OCI-LY1 (cell line): ENCODE results near the gene VWA8.

Source experiments
- H2AFZ ChIP-seq: fragments of 200-600 bp; sonication (generic), shearing (Covaris generic); 2 replicates; pipeline ENCODE4 v1.6.0; 2014; ENCODE audit warnings: antibody characterized with exemption, mild to moderate bottlenecking, low read length
- H3F3A ChIP-seq: fragments of 200-600 bp; sonication (generic), shearing (Covaris generic); 2 replicates; pipeline ENCODE4 v1.6.0; 2014; ENCODE audit warnings: mild to moderate bottlenecking, antibody characterized with exemption, low read length, moderate library complexity; ENCODE audit not compliant: insufficient read depth
- H3K27ac ChIP-seq: fragments of 200-600 bp; sonication (generic); 2 replicates; pipeline ENCODE4 v1.5.1; 2014; ENCODE audit warnings: low read length, mixed run types, mild to moderate bottlenecking, low read depth; ENCODE audit not compliant: poor library complexity, severe bottlenecking
- H3K27me3 ChIP-seq: fragments of 200-600 bp; sonication (generic); 2 replicates; pipeline ENCODE4 v1.6.0; 2014; ENCODE audit warnings: antibody characterized with exemption, mild to moderate bottlenecking, low read length, moderate library complexity; ENCODE audit not compliant: insufficient read depth
- H3K36me3 ChIP-seq: fragments of 200-600 bp; sonication (generic); 2 replicates; pipeline ENCODE4 v1.6.1; 2014; ENCODE audit warnings: mild to moderate bottlenecking, antibody characterized with exemption, low read length, moderate library complexity, mixed read lengths; ENCODE audit not compliant: insufficient read depth
- H3K4me1 ChIP-seq: fragments of 200-600 bp; sonication (generic); 2 replicates; pipeline ENCODE4 v1.5.1; 2014; ENCODE audit warnings: mild to moderate bottlenecking, low read length, moderate library complexity; ENCODE audit not compliant: insufficient read depth, severe bottlenecking
- H3K4me2 ChIP-seq: fragments of 200-600 bp; sonication (generic), shearing (Covaris generic); 2 replicates; pipeline ENCODE4 v1.6.1; 2014; ENCODE audit warnings: low read length
- H3K4me3 ChIP-seq: fragments of 200-600 bp; sonication (generic); 2 replicates; pipeline ENCODE4 v1.5.1; 2014; ENCODE audit warnings: low read length, low read depth, mild to moderate bottlenecking, mixed read lengths; ENCODE audit not compliant: poor library complexity, severe bottlenecking
- H3K79me2 ChIP-seq: fragments of 200-600 bp; shearing (Covaris generic); 2 replicates; pipeline ENCODE4 v1.6.1; 2016; ENCODE audit warnings: mixed run types, low read length, mixed read lengths; ENCODE audit not compliant: insufficient read depth
- H3K9ac ChIP-seq: fragments of 200-600 bp; sonication (generic), shearing (Covaris generic); 2 replicates; pipeline ENCODE4 v1.6.1; 2014; ENCODE audit warnings: mild to moderate bottlenecking, low read length, mixed read lengths
- H3K9me2 ChIP-seq: fragments of 200-600 bp; sonication (generic), shearing (Covaris generic); 2 replicates; pipeline ENCODE4 v1.6.1; 2014; ENCODE audit warnings: low read depth, mild to moderate bottlenecking, low read length, mixed read lengths
- H3K9me3 ChIP-seq: fragments of 200-600 bp; shearing (Covaris generic); 2 replicates; pipeline ENCODE4 v1.6.1; 2014; ENCODE audit warnings: low read length, mixed read lengths
- H4K20me1 ChIP-seq: fragments of 200-600 bp; sonication (generic), shearing (Covaris generic); 2 replicates; pipeline ENCODE4 v1.6.0; 2016; ENCODE audit warnings: mild to moderate bottlenecking, low read length; ENCODE audit not compliant: insufficient read depth
- EZH2 ChIP-seq: fragments of 200-600 bp; sonication (generic), shearing (Covaris generic); IDR thresholded peaks from 2 replicates; pipeline ENCODE4 v1.8.0; 2017; ENCODE audit warnings: borderline replicate concordance, mixed run types, mild to moderate bottlenecking, antibody characterized with exemption, low read length, moderate library complexity, mixed read lengths
- TF ChIP-seq, protein P1 (sequence below): fragments of 200-600 bp; sonication (generic), shearing (Covaris generic); IDR thresholded peaks from 2 replicates; pipeline ENCODE4 v1.5.1; 2017; ENCODE audit warnings: mild to moderate bottlenecking, antibody characterized with exemption, low read length, moderate library complexity, mixed read lengths

VWA8 gene

DNA sequence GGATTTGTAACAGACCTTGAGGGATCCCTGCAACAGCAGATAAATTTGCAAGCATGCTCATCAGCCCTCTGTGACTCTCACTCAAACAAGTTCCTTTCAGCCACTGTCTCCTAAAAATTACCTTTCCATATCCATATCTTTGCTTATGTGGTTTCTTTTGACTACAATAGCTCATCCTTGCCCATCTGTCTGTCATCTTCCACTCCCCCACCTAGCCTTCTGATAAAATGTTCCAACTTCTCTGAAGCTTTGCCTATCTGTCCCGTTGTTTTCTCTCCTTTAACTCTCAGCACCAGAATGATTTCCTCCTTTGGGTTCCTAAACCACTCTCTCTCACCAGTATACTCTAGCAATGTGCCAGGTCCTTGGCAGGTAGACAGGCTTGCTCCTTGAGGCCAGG lies 194.5 kb downstream of the VWA8 start:
- H3K36me3 ChIP-seq, result peaks cover 8% of the 10 kb centered on the region; the same call in 1 of the 2 replicates
- H3K4me2 ChIP-seq, result no peak overlapping the region
- H3K27me3 ChIP-seq, result no peaks in the 10 kb centered on the region
- no peaks in the 10 kb centered on the region for H3K9me2 ChIP-seq
- no peak overlapping the region for H3K27ac ChIP-seq
- no peaks in the 10 kb centered on the region for H3K4me1 ChIP-seq
- no peak overlapping the region for H3K9ac ChIP-seq
- no peak overlapping the region for H2AFZ ChIP-seq
- H3K79me2 ChIP-seq, result no peaks in the 10 kb centered on the region
- no peaks in the 10 kb centered on the region for H4K20me1 ChIP-seq
- no peaks in the 10 kb centered on the region for H3F3A ChIP-seq
- no peaks in the 10 kb centered on the region for H3K9me3 ChIP-seq
- no peak overlapping the region for H3K4me3 ChIP-seq
- TF ChIP-seq, protein P1, sequence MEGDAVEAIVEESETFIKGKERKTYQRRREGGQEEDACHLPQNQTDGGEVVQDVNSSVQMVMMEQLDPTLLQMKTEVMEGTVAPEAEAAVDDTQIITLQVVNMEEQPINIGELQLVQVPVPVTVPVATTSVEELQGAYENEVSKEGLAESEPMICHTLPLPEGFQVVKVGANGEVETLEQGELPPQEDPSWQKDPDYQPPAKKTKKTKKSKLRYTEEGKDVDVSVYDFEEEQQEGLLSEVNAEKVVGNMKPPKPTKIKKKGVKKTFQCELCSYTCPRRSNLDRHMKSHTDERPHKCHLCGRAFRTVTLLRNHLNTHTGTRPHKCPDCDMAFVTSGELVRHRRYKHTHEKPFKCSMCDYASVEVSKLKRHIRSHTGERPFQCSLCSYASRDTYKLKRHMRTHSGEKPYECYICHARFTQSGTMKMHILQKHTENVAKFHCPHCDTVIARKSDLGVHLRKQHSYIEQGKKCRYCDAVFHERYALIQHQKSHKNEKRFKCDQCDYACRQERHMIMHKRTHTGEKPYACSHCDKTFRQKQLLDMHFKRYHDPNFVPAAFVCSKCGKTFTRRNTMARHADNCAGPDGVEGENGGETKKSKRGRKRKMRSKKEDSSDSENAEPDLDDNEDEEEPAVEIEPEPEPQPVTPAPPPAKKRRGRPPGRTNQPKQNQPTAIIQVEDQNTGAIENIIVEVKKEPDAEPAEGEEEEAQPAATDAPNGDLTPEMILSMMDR, result no peak
- no peak for TF ChIP-seq EZH2

DNA sequence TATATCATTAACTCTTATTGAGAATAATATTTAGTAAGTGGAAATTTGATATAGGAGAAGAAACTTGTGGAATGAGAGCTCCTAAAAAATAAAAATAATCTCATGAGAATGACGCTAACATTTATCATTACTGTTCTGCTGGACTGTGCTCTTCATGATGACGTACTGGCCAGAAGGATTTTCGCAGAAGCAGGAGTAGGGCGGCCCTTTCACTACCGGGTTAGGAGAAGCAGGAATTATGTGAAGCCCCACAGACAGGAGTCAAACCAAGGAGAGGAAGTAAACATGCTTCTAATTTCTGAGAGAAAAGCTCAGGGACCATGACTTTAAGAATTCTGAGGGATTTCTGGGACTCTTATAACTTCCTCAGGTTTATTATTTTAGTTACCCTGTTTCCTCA lies 195.1 kb downstream of the VWA8 start:
- Histone ChIP-seq H3K4me2 (no peak overlapping the region), H3F3A (no peaks in the 10 kb centered on the region), H2AFZ (no peak overlapping the region), H3K9ac (no peak overlapping the region), H3K27ac (no peak overlapping the region), H3K36me3 (peaks cover 10% of the 10 kb centered on the region; the same call in 1 of the 2 replicates), H3K4me3 (no peak overlapping the region), H3K27me3 (no peaks in the 10 kb centered on the region), H3K9me2 (no peaks in the 10 kb centered on the region), H3K9me3 (no peaks in the 10 kb centered on the region), H4K20me1 (no peaks in the 10 kb centered on the region), H3K4me1 (no peaks in the 10 kb centered on the region), H3K79me2 (no peaks in the 10 kb centered on the region)
- TF ChIP-seq, protein P1, result no peak
- TF ChIP-seq EZH2, result no peak

DNA sequence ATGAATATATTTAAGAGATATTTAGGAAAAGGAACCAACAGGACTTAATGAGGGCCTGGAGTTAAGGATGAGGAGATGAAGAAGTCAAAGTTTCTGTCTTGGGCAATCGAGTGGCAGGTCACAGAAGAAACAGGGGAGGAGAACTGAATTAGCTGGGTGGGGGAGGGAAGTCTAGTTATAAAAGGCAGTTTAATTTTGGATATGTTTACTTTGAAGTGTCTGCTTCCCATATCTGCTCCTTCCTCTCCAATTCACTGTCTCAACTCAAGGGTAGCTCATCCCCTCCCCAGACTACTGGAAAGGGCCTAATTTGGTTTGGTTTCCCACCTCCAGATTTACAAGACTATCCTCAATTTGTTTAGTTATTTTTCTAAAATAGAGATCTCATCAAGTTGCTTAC lies 195.9 kb downstream of the VWA8 start:
- H3K9me2 ChIP-seq, result no peaks in the 10 kb centered on the region
- no peaks in the 10 kb centered on the region for H3K9me3 ChIP-seq
- H3K4me3 ChIP-seq, result no peak overlapping the region
- no peaks in the 10 kb centered on the region for H3K27me3 ChIP-seq
- H3K4me2 ChIP-seq, result no peak overlapping the region
- H3F3A ChIP-seq, result no peaks in the 10 kb centered on the region
- TF ChIP-seq, protein P1, result no peak
- H3K36me3 ChIP-seq, result peaks cover 17% of the 10 kb centered on the region; the same call in 1 of the 2 replicates
- H2AFZ ChIP-seq, result no peak overlapping the region
- no peaks in the 10 kb centered on the region for H4K20me1 ChIP-seq
- no peak overlapping the region for H3K27ac ChIP-seq
- no peak overlapping the region for H3K9ac ChIP-seq
- H3K4me1 ChIP-seq, result no peaks in the 10 kb centered on the region
- no peaks in the 10 kb centered on the region for H3K79me2 ChIP-seq
